Measurements from ENCODE around the gene STK10.

DNA sequence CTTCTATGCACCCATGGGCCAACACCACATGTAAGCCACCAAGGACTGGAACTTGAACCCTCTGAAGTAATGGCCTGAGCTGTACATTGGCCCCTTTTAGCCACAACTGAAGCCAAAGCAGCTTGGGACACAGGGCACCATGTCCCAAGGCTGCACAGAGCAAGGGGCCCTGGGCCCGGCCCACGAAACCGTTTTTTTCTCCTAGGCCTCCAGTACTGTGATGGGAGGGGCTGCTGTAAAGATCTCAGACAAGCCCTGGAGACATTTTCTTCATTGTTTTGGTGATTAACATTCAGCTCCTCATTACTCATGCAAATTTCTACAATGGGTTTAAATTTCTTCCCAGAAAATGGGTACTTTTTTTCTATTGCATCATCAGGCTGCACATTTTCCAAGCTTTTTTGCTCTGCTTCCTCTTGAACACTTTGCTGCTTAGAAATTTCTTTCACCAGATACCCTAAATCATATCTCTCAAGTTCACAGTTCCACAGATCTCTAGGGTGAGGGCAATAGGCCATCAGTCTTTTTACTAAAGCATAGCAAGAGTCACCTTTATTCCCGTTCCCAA lies 156.0 kb downstream of the STK10 start:
- TF ChIP-seq, protein P1, sequence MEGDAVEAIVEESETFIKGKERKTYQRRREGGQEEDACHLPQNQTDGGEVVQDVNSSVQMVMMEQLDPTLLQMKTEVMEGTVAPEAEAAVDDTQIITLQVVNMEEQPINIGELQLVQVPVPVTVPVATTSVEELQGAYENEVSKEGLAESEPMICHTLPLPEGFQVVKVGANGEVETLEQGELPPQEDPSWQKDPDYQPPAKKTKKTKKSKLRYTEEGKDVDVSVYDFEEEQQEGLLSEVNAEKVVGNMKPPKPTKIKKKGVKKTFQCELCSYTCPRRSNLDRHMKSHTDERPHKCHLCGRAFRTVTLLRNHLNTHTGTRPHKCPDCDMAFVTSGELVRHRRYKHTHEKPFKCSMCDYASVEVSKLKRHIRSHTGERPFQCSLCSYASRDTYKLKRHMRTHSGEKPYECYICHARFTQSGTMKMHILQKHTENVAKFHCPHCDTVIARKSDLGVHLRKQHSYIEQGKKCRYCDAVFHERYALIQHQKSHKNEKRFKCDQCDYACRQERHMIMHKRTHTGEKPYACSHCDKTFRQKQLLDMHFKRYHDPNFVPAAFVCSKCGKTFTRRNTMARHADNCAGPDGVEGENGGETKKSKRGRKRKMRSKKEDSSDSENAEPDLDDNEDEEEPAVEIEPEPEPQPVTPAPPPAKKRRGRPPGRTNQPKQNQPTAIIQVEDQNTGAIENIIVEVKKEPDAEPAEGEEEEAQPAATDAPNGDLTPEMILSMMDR (conservative IDR thresholded peaks at IDR 0.05; ENCODE audit: low read length), result no peak
- no peak for TF ChIP-seq EZH2phosphoT487 (IDR thresholded peaks at IDR 0.05; ENCODE audit: borderline replicate concordance)
